ENCODE data around the gene RBSN.
"Not testable (repeated sequence)": the region's sequence is repeated elsewhere in the genome, so short reads cannot be mapped to it uniquely, and the experiment has no call there.

DNA sequence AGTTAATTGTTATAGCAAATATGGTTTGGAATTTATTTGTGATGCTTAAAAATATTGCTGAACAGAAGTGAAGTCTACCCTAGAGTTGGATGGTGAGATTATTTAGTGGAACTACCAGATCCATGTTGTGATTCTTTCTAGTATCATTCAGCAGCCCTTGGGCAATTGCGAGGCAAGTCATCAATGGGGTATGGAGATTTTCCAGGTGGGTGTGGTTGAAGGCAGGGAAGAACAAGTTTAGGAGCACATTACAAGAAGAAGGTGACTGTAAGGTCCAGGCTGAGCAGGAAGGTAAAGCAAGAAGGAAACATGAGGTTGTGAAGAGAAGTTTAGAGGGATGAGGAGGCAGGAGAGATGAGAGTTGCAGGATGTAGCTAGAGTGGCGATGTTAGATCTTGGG is 36.0 kb upstream of the RBSN start:
- not testable (repeated sequence) for TF ChIP-seq POLR2A (IDR thresholded peaks at IDR 0.05)
- TF ChIP-seq, protein P1, sequence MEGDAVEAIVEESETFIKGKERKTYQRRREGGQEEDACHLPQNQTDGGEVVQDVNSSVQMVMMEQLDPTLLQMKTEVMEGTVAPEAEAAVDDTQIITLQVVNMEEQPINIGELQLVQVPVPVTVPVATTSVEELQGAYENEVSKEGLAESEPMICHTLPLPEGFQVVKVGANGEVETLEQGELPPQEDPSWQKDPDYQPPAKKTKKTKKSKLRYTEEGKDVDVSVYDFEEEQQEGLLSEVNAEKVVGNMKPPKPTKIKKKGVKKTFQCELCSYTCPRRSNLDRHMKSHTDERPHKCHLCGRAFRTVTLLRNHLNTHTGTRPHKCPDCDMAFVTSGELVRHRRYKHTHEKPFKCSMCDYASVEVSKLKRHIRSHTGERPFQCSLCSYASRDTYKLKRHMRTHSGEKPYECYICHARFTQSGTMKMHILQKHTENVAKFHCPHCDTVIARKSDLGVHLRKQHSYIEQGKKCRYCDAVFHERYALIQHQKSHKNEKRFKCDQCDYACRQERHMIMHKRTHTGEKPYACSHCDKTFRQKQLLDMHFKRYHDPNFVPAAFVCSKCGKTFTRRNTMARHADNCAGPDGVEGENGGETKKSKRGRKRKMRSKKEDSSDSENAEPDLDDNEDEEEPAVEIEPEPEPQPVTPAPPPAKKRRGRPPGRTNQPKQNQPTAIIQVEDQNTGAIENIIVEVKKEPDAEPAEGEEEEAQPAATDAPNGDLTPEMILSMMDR (IDR thresholded peaks at IDR 0.05): not testable (repeated sequence)
